Measurements from ENCODE around the gene ASPRV1. TPM values are rescaled to one million over a fixed set of nuclear protein-coding genes. Genes with fewer than 3 reads are reported as not detected.

ASPRV1 gene
- total RNA-seq, 1 experiment from 2014 or later, result 1.3 TPM

- Mint-ChIP-seq H3K27ac (no peak overlapping the region), H3K9me3 (no peaks in the 10 kb centered on the region), H3K4me1 (peaks cover 9% of the 10 kb centered on the region), H3K27me3 (ENCODE audit: low read depth) (no peaks in the 10 kb centered on the region), H3K4me3 (no peak overlapping the region), H3K36me3 (no peaks in the 10 kb centered on the region)
- ATAC-seq (no peak), DNase-seq (ENCODE audit: low spot score) (no peak)
- TF ChIP-seq, protein P1, sequence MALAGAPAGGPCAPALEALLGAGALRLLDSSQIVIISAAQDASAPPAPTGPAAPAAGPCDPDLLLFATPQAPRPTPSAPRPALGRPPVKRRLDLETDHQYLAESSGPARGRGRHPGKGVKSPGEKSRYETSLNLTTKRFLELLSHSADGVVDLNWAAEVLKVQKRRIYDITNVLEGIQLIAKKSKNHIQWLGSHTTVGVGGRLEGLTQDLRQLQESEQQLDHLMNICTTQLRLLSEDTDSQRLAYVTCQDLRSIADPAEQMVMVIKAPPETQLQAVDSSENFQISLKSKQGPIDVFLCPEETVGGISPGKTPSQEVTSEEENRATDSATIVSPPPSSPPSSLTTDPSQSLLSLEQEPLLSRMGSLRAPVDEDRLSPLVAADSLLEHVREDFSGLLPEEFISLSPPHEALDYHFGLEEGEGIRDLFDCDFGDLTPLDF (CRISPR knock-in tag; IDR thresholded peaks at IDR 0.05), result no peak
- no peak for TF ChIP-seq NR3C1 (CRISPR knock-in tag; conservative IDR thresholded peaks at IDR 0.05; ENCODE audit: low read depth)
- ChIA-PET POLR2A (no interaction called here), CTCF (interaction anchor here (0.9 kb wide), 1 partner anchor 53 kb away, joined by 3 read pairs; no protein-coding TSS in a partner anchor)
These were observed 16.7 kb downstream of the ASPRV1 start for GRCh38 chr2:69944756-69945155.

DNA sequence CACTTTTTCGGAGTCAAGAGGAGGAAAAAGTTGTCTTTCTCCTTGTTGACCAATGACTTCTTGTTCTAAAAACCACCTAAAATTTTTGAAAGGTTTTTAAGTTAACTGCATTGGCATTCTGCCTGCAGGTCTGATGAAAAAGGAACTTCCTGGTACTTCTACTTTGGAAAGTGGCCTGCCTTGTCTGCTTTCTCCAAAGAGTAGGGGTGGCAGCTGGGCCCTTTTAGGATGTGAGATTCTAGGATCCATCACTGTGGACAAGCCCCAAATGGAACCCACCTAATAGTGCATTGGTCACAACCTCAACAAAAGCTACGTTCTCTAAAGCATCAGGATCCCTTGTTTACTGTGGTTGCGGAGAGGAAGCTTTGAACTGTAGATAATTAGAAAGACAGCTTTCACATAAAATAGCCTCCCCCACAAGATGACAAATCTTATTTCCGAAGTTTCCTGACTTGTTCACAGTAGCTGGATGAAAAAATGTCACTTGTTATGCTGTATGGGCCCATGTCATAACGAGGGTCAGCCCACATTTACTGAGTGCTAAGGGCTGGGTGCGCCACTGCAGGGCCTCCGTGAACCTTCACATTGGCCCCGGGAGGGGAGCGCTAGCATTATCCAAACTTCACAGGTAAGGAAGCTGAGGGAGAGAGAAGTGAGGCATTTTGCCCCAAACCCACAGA is 17.4 kb downstream of the ASPRV1 start:
- POLR2A ChIA-PET, result no interaction called here
- DNase-seq (ENCODE audit: low spot score) (no peak), ATAC-seq (no peak)
- H3K36me3 Mint-ChIP-seq, result no peaks in the 10 kb centered on the region
- H3K4me3 Mint-ChIP-seq, result no peak overlapping the region
- CTCF ChIA-PET, result no interaction called here
- H3K4me1 Mint-ChIP-seq, result peaks cover 12% of the 10 kb centered on the region
- no peak overlapping the region; the same call in 1 of the 2 replicates for H3K27ac Mint-ChIP-seq
- no peaks in the 10 kb centered on the region for H3K27me3 Mint-ChIP-seq (ENCODE audit: low read depth)
- H3K9me3 Mint-ChIP-seq, result no peaks in the 10 kb centered on the region
- TF ChIP-seq FOXP4 (CRISPR knock-in tag; IDR thresholded peaks at IDR 0.05) (no peak), FOXJ3 (CRISPR knock-in tag; IDR thresholded peaks at IDR 0.05; ENCODE audit: borderline replicate concordance) (no peak), OVOL2 (CRISPR knock-in tag; IDR thresholded peaks at IDR 0.05; ENCODE audit: borderline replicate concordance) (no peak)
- TF ChIP-seq, protein P2, sequence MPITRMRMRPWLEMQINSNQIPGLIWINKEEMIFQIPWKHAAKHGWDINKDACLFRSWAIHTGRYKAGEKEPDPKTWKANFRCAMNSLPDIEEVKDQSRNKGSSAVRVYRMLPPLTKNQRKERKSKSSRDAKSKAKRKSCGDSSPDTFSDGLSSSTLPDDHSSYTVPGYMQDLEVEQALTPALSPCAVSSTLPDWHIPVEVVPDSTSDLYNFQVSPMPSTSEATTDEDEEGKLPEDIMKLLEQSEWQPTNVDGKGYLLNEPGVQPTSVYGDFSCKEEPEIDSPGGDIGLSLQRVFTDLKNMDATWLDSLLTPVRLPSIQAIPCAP (CRISPR knock-in tag; IDR thresholded peaks at IDR 0.05), result no peak

GRCh38 chr2:69943000-69943842 is 18.2 kb downstream of the ASPRV1 start:
- H3K27ac Mint-ChIP-seq, result peak overlapping the region; percentile 27; the same call in 1 of the 2 replicates
- no peak overlapping the region for H3K4me3 Mint-ChIP-seq
- H3K27me3 Mint-ChIP-seq (ENCODE audit: low read depth), result no peaks in the 10 kb centered on the region
- CTCF ChIA-PET, result no interaction called here
- peak; percentile 48; the same call in 1 of the 2 replicates for ATAC-seq
- no peaks in the 10 kb centered on the region for H3K9me3 Mint-ChIP-seq
- TF ChIP-seq CREB1 (CRISPR knock-in tag; IDR thresholded peaks at IDR 0.05), result no peak
- no peak for TF ChIP-seq MAX (CRISPR knock-in tag; IDR thresholded peaks at IDR 0.05)
- no peak for TF ChIP-seq CDX4 (CRISPR knock-in tag; IDR thresholded peaks at IDR 0.05; ENCODE audit: borderline replicate concordance)
- TF ChIP-seq JAZF1 (CRISPR knock-in tag; IDR thresholded peaks at IDR 0.05), result no peak
- TF ChIP-seq USF1 (CRISPR knock-in tag; IDR thresholded peaks at IDR 0.05), result no peak
- no peak for TF ChIP-seq RELA (CRISPR knock-in tag; IDR thresholded peaks at IDR 0.05; ENCODE audit: borderline replicate concordance)
- TF ChIP-seq, protein P3, sequence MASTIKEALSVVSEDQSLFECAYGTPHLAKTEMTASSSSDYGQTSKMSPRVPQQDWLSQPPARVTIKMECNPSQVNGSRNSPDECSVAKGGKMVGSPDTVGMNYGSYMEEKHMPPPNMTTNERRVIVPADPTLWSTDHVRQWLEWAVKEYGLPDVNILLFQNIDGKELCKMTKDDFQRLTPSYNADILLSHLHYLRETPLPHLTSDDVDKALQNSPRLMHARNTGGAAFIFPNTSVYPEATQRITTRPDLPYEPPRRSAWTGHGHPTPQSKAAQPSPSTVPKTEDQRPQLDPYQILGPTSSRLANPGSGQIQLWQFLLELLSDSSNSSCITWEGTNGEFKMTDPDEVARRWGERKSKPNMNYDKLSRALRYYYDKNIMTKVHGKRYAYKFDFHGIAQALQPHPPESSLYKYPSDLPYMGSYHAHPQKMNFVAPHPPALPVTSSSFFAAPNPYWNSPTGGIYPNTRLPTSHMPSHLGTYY (CRISPR knock-in tag; IDR thresholded peaks at IDR 0.05), result no peak
- no peak for TF ChIP-seq ZNF512 (CRISPR knock-in tag; IDR thresholded peaks at IDR 0.05; ENCODE audit: borderline replicate concordance)
- TF ChIP-seq ZNF317 (CRISPR knock-in tag; IDR thresholded peaks at IDR 0.05; ENCODE audit: borderline replicate concordance, low read depth), result no peak
- TF ChIP-seq FOXP4 (CRISPR knock-in tag; IDR thresholded peaks at IDR 0.05), result no peak
- peaks cover 12% of the 10 kb centered on the region for H3K4me1 Mint-ChIP-seq
- H3K36me3 Mint-ChIP-seq, result peaks cover 2% of the 10 kb centered on the region; the same call in 1 of the 2 replicates
- no peak for DNase-seq (ENCODE audit: low spot score)
- POLR2A ChIA-PET, result interaction anchor here (1.3 kb wide), 1 partner anchor 29 kb away, joined by 3 read pairs; the partner anchor contains the start of gene MXD1
